Measurements from ENCODE around the gene MYCBPAP.
"Not testable (repeated sequence)": the region's sequence is repeated elsewhere in the genome, so short reads cannot be mapped to it uniquely, and the experiment has no call there.

The MYCBPAP gene

GRCh38 chr17:50473901-50474300 lies 34.3 kb upstream of the MYCBPAP start:
- DNase-seq = no peak

DNA sequence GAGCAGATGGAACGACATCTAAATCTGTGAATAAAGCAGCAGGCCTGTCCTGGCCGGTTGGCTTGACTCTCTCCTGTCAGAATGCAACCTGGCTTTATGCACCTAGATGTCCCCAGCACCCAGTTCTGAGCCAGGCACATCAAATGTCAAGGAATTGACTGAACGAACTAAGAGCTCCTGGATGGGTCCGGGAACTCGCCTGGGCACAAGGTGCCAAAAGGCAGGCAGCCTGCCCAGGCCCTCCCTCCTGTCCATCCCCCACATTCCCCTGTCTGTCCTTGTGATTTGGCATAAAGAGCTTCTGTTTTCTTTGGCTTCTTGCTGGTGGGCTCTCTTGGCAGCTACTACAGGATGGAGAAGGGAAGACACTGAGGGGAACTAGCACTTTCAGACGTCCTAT lies 33.7 kb upstream of the MYCBPAP start:
- H3K4me3 Mint-ChIP-seq = no peak overlapping the region
- peaks cover 85% of the 10 kb centered on the region for H3K27me3 Mint-ChIP-seq (ENCODE audit: low read depth, poor library complexity)

More at GRCh38 chr17:50473901-50474300, 34.3 kb upstream of the MYCBPAP start:
- H3K27ac Mint-ChIP-seq = no peak overlapping the region
- peaks cover 23% of the 10 kb centered on the region for H3K4me1 Mint-ChIP-seq
- no peaks in the 10 kb centered on the region for H3K9me3 Mint-ChIP-seq
- H3K4me3 Mint-ChIP-seq = no peak overlapping the region
- TF ChIP-seq CTCF (IDR thresholded peaks at IDR 0.05) = no peak
- H3K36me3 Mint-ChIP-seq (ENCODE audit: low read depth) = peaks cover 37% of the 10 kb centered on the region
- peaks cover 91% of the 10 kb centered on the region for H3K27me3 Mint-ChIP-seq (ENCODE audit: low read depth, poor library complexity)

GRCh38 chr17:50475362-50475761 lies 32.9 kb upstream of the MYCBPAP start:
- Mint-ChIP-seq H3K27ac (no peak overlapping the region), H3K9me3 (no peaks in the 10 kb centered on the region), H3K36me3 (ENCODE audit: low read depth) (peaks cover 37% of the 10 kb centered on the region), H3K4me1 (peaks cover 31% of the 10 kb centered on the region), H3K4me3 (no peak overlapping the region), H3K27me3 (ENCODE audit: low read depth, poor library complexity) (peaks cover 76% of the 10 kb centered on the region)
- TF ChIP-seq CTCF (IDR thresholded peaks at IDR 0.05) = no peak
- DNase-seq = no peak

More for the DNA sequence above, 33.7 kb upstream of the MYCBPAP start:
- TF ChIP-seq CTCF (IDR thresholded peaks at IDR 0.05) = no peak
- Mint-ChIP-seq H3K27ac (no peak overlapping the region), H3K36me3 (ENCODE audit: low read depth) (peaks cover 37% of the 10 kb centered on the region), H3K9me3 (no peaks in the 10 kb centered on the region), H3K4me1 (peaks cover 26% of the 10 kb centered on the region)
- no peak for DNase-seq

- not testable (repeated sequence) for DNase-seq, H3K27ac Mint-ChIP-seq, H3K9me3 Mint-ChIP-seq
- Mint-ChIP-seq H3K36me3 (ENCODE audit: low read depth) (peaks cover 37% of the 10 kb centered on the region), H3K4me3 (peak overlapping the region; percentile 16), H3K27me3 (ENCODE audit: low read depth, poor library complexity) (peaks cover 71% of the 10 kb centered on the region), H3K4me1 (peaks cover 26% of the 10 kb centered on the region)
Observed at GRCh38 chr17:50475775-50476544, 32.3 kb upstream of the MYCBPAP start.

GRCh38 chr17:50476545-50477315 lies 31.5 kb upstream of the MYCBPAP start:
- Mint-ChIP-seq H3K9me3 (no peaks in the 10 kb centered on the region), H3K27me3 (ENCODE audit: low read depth, poor library complexity) (peaks cover 65% of the 10 kb centered on the region), H3K27ac (no peak overlapping the region), H3K4me1 (peaks cover 25% of the 10 kb centered on the region), H3K4me3 (peak overlapping the region; percentile 16), H3K36me3 (ENCODE audit: low read depth) (peaks cover 36% of the 10 kb centered on the region)
- DNase-seq = no peak
- TF ChIP-seq CTCF (IDR thresholded peaks at IDR 0.05) = no peak

DNA sequence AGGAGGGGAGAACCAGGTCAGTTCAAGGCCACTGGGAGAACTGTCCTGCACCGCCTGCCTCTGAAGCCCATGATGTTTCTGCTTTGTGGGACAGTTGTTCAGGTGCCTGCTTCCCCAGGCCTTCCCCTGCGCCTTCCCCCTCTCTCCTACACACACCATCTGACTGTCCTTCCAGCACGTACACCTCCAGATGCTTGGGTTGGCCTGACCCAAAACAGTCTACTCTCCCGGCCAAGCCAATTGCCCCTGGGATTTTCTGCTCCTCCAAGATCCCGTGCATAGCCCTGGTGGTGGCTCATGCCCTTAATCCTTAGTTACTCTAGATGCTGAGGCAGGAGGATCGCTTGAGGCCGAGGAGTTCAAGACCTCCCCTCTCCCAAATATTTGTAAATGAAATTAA lies 30.3 kb upstream of the MYCBPAP start:
- no peak for DNase-seq
- peak overlapping the region; percentile 98 for H3K27ac Mint-ChIP-seq

More for the DNA sequence above, 30.3 kb upstream of the MYCBPAP start:
- Mint-ChIP-seq H3K27me3 (ENCODE audit: low read depth, poor library complexity) (peaks cover 54% of the 10 kb centered on the region), H3K4me1 (peaks cover 30% of the 10 kb centered on the region), H3K9me3 (no peaks in the 10 kb centered on the region), H3K36me3 (ENCODE audit: low read depth) (peaks cover 32% of the 10 kb centered on the region), H3K4me3 (peak overlapping the region; percentile 82)
- TF ChIP-seq CTCF (IDR thresholded peaks at IDR 0.05) = no peak
